CD4-positive, alpha-beta T cell treated with Interleukin-10 for 1 hour (primary cell): ENCODE results near the gene TGFBR3.
A peak's percentile ranks its signal among the peaks of the same experiment; 100 is the strongest.

Experiments used
- DNase-seq: peaks from one replicate; pipeline ENCODE4 v3.0.0-alpha.2; 2020

TGFBR3 gene

GRCh38 chr1:91750398-91750996 lies 135.5 kb downstream of the TGFBR3 start:
- no peak for DNase-seq

- DNase-seq, result no peak
These were observed 136.1 kb downstream of the TGFBR3 start for GRCh38 chr1:91749788-91750231.

- no peak for DNase-seq
These were observed 138.3 kb downstream of the TGFBR3 start for GRCh38 chr1:91747666-91748065.

GRCh38 chr1:91746728-91747338 lies 139.1 kb downstream of the TGFBR3 start:
- no peak for DNase-seq

- no peak for DNase-seq
These were observed 140.1 kb downstream of the TGFBR3 start for GRCh38 chr1:91745640-91746373.

- no peak for DNase-seq
These were observed 140.9 kb downstream of the TGFBR3 start for GRCh38 chr1:91744953-91745639.

- no peak for DNase-seq
These were observed 143.1 kb downstream of the TGFBR3 start for GRCh38 chr1:91742848-91743292.

GRCh38 chr1:91741906-91742305 lies 144.0 kb downstream of the TGFBR3 start:
- DNase-seq, result no peak

- DNase-seq, result no peak
These were observed 144.7 kb downstream of the TGFBR3 start for GRCh38 chr1:91741301-91741700.

- DNase-seq, result no peak
These were observed 148.3 kb downstream of the TGFBR3 start for GRCh38 chr1:91737650-91738049.

- DNase-seq, result no peak
These were observed 149.0 kb downstream of the TGFBR3 start for GRCh38 chr1:91736715-91737615.

GRCh38 chr1:91736146-91736714 lies 149.7 kb downstream of the TGFBR3 start:
- DNase-seq, result no peak

GRCh38 chr1:91735266-91735845 lies 150.6 kb downstream of the TGFBR3 start:
- no peak for DNase-seq

GRCh38 chr1:91734761-91735160 lies 151.2 kb downstream of the TGFBR3 start:
- DNase-seq, result no peak

GRCh38 chr1:91733108-91733710 lies 152.7 kb downstream of the TGFBR3 start:
- DNase-seq, result no peak

- peak; percentile 41 for DNase-seq
These were observed 153.5 kb downstream of the TGFBR3 start for GRCh38 chr1:91732291-91733107.

- peak; percentile 62 for DNase-seq
These were observed 154.1 kb downstream of the TGFBR3 start for GRCh38 chr1:91731815-91732214.

GRCh38 chr1:91730801-91731732 lies 154.9 kb downstream of the TGFBR3 start:
- peak; percentile 26 for DNase-seq
